NCI-H1092 treated with DMSO at 0.1 percent for 48 hours (cell line): ENCODE measurements around the gene ZSCAN30.
"Not testable (repeated sequence)": the region's sequence is repeated elsewhere in the genome, so short reads cannot be mapped to it uniquely, and the experiment has no call there.

Experiments
- DNase-seq: peaks from one replicate; lab custom pipeline; 2025; lab: John Stamatoyannopoulos, UW

Gene ZSCAN30

GRCh38 chr18:35231052-35231451 is 59.0 kb downstream of the ZSCAN30 start:
- peak; percentile 84 for DNase-seq

- no peak for DNase-seq
Observed at GRCh38 chr18:35227254-35227653, 62.8 kb downstream of the ZSCAN30 start.

GRCh38 chr18:35223797-35224196 is 66.2 kb downstream of the ZSCAN30 start:
- DNase-seq: no peak

- no peak for DNase-seq
Observed at GRCh38 chr18:35220424-35220823, 69.6 kb downstream of the ZSCAN30 start.

- DNase-seq: not testable (repeated sequence)
Observed at GRCh38 chr18:35219331-35219730, 70.7 kb downstream of the ZSCAN30 start.

- DNase-seq: not testable (repeated sequence)
Observed at GRCh38 chr18:35216611-35217010, 73.4 kb downstream of the ZSCAN30 start.

GRCh38 chr18:35215026-35215425 is 75.0 kb downstream of the ZSCAN30 start:
- no peak for DNase-seq

GRCh38 chr18:35205746-35206458 is 84.1 kb downstream of the ZSCAN30 start:
- not testable (repeated sequence) for DNase-seq

- no peak for DNase-seq
Observed at GRCh38 chr18:35205199-35205712, 84.8 kb downstream of the ZSCAN30 start.

- no peak for DNase-seq
Observed at GRCh38 chr18:35203067-35203466, 87.0 kb downstream of the ZSCAN30 start.

GRCh38 chr18:35201256-35201931 is 88.6 kb downstream of the ZSCAN30 start:
- peak; percentile 93 for DNase-seq
